HG03095 (cell line): ENCODE measurements around the gene STK4.
"Not testable (repeated sequence)": the region's sequence is repeated elsewhere in the genome, so short reads cannot be mapped to it uniquely, and the experiment has no call there.

Source experiments
- ATAC-seq: cut with Tn5 transposase; IDR thresholded peaks from one replicate; pipeline ENCODE4 v1.9.1; 2021; ENCODE audit warnings: moderate library complexity; ENCODE audit not compliant: unreplicated experiment

Gene STK4

DNA sequence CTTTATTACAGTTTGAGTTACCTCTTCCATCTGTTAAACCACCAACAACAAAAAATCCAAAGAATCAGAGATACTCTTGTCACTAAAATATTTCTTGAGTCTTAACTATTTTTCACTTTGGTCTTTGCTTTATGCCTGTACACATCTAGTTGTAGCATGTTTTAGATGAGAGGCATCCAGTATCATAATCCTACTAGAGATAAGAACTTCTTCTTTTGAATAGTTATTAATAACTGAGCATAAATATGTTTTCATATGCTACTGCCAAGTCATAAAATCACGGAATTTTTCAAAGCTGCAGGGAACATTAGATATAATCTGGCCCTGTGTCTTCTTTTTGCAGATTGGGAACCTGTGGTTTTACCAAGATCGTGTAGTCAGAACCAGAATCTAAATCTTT is 55.3 kb downstream of the STK4 start:
- no peak for ATAC-seq

DNA sequence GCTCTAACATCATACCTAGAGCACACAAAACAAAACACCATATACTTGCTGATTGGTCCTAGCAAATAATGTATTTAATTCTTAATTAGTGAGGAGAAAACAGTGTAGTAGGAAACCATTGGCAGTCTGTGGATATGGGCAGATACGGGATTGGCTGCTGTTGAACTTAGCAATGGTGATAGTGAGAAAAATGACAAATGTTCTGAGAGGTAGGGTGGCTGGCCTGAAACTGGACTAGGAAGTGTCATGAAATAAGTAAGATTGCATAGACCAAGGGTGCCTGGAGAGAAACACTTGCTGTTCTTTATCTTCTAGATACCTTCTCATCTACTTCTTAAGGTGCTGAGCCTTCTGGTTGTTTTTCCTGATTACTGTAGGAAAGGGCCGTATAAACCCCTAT is 56.8 kb downstream of the STK4 start:
- ATAC-seq, result not testable (repeated sequence)

DNA sequence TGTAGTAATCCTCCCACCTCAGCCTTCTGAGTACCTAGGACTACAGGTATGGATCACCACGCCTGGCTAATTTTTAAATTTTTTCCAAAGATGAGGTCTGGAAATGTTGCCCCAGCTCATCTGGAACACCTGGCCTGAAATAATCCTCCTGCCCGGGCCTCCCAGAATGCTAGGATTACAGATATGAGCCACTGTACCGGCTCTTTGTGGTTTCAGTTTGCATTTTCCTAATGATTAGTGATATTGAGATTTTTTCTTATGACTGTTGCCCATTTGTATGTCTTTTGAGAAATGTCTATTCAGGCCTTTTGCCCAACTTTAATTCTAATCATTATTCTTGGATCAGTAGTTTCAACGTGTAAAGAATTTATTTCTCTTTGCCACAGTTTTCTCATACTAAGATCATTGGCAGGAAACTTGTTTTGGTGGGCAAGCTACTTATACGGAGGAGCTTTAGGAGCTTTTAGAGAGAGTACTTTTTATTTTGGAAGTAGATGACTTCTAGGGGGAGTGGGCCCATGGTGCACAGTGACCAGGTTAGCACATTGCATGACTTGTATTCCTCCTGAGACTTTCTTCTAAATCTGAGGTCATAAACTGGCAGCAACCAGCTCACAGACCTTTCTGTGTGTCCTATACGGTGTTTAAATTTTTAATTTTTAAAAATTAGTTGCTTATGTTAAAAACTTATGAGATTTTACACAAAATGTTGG is 62.3 kb downstream of the STK4 start:
- no peak for ATAC-seq

DNA sequence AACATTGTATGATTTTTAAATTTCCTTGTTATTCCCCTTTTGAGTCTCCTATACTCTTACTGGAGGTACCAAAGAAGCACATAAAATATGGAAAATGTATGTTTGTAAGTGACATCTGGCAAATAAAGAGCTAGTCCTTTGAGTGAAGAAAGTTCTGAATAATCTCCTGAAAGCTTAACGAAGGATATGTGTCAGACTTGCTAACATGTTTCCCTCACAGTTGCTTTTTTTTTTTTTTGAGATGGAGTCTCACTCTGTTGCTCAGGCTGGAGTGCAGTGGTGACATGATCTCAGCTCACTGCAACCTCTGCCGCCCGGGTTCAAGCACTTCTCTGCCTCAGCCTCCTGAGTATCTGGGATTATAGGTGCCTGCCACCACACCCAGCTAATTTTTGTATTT is 63.6 kb downstream of the STK4 start:
- ATAC-seq, result no peak

DNA sequence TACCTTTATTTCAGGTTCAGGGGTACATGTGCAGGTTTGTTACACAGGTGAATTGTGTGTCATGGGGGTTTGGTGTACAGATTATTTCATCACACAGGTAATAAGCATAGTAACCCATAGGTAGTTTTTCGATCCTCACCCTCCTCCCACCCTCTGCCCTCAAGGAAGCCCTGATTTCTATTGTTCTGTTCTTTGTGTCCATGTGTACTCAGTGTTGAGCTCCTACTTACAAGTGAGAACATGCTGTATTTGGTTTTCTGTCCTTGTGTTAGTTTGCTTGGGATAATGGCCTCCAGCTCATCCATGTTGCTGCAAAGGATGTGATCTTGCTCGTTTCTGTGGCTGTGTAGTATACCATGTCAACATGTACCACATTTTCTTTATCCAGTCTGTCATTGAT is 66.0 kb downstream of the STK4 start:
- no peak for ATAC-seq

DNA sequence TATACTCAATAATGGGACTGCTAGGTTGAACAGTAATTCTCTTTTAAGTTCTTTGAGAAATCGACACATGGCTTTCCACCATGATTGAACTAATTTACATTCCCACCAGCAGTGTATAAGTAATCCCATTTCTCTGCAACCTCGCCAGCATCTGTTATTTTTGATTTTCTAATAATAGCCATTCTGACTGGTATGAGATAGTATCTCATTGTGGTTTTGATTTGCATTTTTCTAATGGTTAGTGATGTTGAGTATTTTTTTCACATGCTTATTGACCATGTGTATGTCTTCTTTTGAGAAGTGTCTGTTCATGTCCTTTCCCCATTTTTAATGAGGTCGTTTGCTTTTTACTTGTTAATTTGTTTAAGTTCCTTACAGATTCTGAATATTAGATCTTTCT is 66.5 kb downstream of the STK4 start:
- ATAC-seq, result no peak

DNA sequence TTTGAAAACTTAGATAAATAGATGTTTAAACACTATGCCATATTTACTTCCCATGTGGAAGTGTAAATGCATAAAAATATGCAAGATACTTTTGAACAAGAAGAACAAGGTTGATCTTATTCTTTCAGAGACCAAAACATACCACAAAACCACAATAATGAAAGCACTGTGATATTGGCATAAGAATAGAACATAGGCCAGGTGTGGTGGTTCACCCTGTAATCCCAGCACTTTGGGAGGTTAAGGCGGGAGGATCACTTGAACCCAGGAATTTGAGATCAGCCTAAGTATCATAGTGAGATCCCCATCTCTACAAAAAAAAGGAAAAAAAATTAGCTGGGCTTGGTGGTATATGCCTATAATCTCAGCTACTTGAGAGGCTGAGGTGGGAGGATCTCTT is 68.1 kb downstream of the STK4 start:
- ATAC-seq, result no peak

DNA sequence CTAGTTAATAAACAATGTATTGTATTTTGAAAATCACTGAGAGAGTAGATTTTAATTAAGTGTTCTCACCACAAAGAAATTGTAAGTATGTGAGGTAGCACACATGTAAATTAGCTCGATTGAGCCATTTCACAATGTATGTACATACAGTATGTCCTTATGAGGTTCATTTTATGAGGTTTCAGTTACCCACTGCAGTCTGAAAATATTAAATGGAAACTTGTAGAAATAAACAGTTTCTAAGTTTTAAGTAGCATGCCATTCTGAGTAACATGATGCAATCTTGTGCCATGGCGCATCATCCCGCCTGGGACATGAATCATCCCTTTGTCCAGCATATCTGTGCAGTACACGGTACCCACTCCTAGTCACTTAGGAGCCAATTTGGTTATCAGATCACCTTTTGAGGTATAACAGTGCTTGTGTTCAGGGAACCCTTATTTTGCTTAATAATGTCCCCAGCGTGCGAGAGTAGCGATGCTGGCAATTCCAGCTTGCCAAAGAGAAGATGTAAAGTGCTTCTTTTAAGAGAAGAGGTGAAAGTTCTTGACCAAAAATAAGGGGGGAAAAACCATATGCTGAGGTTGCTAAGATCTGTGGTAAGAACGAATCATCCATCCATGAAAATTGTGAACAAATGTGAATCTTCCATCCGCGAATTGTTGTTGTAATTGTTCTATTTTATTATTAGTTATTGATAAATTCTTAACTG is 69.9 kb downstream of the STK4 start:
- ATAC-seq, result no peak

DNA sequence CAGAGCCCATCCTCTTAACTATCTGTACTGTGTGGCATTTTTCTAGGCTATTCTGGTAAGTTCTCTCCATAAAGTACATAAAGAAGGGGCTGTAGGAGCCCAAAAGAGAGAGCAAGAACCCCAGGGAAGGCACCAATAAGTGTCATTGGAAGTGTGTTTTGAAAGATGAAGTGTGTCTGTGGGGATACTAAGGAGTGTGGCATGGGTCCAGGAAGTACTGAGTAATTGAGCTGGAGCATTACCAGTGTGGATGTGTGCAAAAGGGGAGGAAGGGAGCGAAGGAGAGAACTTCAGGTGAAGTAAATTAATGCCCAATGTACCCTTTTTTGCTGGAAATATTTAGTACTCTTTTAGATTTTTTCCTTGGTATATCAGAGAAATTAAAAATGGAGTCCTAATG is 70.7 kb downstream of the STK4 start:
- ATAC-seq, result no peak

DNA sequence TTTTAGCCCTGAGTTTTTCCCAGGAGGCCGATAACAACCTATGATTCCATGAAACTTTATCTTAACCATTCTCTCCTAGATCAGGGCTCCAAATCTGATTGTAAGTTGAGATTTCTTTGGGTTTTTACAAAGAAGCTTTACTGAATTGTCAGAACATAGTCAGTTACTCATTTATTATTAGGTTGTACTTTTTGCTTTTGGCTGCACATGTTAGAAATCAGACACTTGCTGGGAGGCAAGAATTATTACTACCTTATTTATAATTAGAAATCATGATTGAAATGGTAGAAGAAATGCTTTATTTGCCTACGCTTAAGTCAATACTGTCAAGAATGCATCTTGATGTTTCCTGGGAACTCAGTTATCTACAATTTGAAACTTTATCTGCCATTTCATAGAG is 71.3 kb downstream of the STK4 start:
- ATAC-seq, result no peak

DNA sequence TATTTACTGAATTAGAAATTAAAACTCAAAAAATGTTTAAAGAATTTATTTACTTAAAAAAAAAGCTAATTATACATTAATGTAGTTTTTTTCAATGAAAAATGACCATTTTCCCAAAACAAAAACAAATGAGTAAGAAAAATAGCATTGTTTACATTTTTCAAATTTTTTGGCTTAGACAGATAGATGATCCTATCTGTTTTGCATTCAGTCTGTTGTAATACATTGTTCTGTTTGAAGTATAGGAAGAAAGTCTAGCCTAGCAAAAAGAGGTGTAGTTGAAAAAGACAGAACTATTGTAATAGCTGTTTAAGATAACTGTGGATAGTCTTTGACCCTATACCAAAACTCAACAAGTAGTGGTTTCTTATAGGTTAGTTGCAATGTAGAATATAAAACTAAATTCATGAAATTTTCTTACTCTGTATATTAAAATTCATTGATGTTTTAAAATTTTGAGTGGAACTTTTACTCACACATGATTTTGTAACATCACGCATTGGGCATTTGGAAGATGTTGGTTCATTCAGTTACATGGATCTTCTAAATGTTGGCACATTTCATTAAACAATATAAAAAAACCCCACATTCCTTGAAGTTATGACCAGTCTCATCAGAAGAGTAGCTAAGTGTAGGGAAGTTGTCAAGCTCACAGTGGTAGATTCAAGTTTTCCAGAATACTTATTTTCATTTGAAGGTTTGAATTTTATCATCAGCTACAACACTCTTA is 72.6 kb downstream of the STK4 start:
- ATAC-seq, result no peak

DNA sequence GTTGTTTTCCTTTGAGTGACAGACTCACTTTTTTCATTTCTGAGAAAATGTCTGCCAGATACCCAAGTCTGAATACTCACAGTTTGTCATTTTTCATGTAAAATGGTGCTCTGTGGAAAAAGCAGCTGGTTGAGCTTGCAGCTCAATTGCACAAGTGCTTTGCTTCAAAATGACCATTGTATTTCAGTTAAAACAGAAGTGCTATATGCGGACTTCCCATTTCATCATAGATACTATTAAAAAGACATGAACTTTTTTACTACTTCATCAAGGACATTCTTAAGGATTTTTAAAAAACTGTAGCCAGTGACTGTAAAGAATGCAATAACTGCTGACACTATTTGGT is 73.1 kb downstream of the STK4 start:
- no peak for ATAC-seq

DNA sequence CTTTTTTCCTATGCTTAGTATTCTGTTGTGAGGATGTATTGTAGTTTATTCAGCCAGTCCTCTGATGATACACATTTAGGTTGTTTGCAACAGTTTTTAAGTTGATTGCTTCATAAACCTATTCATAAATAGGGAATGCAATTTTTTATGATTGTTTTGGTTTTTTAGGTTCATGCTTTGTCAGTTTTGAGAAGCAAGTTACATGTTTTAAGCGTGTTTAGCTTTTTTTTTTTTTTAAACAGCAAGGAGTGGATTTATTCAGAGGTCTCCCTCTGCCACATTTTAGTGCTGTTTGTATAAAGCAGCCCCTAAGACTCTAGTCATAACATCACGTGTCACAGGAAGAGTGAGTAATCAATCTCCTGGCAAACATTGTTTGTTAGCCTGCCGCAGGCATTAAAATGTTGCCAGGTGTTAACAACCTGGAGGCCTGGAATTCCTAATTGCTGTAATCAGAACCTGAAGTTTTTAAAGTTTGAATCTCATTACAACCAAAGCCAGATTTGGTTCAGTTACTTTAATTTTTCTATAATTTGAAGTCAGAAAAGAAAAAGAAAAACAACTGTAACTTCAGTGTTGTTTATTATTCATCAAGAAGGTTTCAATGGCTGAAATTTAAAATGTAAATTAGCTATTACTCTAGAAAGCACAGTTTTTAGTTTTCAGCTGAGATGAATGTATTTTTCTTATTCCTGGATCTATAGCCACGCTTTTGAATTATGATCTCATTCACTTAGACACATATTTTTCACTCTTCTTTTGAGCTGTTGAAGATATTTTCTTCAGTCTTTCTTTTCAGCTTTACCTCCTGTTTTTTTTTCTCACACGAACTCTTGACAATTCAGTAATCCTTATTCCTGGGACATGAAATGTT is 75.4 kb downstream of the STK4 start:
- no peak for ATAC-seq

DNA sequence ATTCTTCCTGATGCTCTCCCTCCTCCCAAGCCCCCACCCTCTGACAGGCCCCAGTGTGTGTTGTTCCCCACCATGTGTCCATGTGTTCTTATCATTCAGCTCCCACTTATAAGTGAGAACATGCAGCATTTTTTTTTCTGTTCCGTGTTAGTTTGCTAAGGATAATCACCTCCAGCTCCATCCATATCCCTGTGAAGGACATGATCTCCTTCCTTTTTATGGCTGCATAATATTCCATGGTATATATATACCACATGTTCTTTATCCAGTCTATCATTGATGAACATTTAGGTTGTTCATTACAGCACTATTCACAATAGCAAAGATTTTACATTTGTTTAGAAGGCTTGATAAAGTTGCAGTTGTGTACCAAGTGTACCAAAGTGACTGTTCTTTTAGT is 76.7 kb downstream of the STK4 start:
- no peak for ATAC-seq

DNA sequence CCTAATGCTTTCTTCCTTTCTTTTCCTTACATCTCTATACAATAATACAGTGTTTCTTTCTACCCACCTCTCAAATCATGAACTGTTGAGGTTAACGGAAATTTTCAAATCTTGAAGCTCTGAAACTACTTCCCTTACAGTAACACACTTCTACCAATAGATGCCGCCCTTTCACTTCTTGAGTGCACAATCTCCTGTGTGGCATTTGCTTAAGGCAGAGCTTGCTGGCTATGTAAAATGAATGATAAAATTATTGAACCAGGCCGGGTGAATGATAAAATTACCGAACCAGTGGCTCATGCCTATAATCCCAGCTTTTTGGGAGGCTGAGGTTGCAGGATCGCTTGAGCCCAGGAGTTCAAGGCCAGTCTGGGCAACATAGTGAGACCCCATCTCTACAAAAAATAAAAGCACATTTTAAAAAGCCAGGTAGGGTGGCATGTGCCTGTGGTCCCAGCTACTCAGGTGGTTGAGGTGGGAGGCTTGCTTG is 77.8 kb downstream of the STK4 start:
- ATAC-seq, result no peak

DNA sequence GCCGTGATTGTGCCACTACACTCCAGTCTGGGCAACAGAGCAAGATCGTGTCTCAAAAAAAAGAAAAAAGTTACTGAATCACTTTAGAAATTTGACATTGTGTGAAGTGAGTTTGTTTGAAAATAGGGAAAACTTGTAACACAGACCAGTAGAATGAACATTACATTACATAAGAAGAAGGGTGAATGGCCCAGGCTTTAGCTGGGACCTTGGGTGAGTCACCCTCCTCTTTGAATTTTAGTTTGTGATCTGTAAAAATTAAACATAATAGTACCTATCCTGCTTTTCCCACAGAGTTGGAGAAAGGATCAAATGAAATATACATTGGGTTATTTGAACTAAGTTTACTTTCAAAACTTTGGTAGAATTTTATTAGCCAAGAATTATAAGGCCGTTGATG is 78.3 kb downstream of the STK4 start:
- no peak for ATAC-seq

DNA sequence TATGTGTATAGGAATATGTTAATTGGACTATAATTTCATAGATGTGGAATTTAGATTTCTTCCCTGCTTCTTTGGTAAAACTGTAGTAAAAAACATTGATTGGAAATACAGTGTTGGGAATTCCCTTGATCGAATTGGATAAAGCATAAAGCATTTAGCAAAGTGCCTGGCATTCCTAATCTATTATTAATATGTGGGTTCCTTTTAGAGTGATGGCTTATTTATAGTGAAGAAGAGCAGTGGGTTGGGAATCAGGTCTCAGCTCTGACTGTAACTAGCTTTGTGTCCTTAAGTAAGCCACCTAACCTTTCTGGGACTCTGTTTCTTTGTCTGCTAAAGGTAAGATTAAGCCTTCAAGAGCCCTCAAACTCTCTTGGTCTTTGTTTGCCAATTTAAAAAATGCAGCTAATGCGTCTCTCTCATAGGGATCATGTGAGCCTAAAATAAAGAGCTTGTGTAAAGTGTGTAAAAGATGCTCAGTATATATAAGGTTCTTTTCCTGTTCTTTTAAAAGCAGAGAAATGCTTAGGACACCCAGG is 81.3 kb downstream of the STK4 start:
- no peak for ATAC-seq

DNA sequence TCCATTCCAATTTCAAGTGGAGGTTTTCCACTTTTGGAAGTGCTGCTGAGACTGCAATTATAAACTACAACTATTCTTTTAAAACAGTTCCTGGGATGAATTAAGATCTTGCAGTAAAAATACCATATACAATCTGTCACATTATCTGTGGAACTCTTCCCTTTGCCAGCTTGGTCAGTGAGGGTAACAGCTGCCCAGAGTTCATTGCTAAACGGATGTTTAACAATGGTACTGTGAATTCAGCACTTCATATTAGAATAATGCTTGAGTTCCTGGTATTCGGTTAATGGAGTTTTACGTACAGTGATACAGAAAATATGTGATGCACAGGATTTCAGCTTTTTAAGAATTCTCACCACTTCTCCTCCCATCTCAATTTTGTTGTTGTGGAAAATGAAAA is 83.1 kb downstream of the STK4 start:
- ATAC-seq, result no peak

DNA sequence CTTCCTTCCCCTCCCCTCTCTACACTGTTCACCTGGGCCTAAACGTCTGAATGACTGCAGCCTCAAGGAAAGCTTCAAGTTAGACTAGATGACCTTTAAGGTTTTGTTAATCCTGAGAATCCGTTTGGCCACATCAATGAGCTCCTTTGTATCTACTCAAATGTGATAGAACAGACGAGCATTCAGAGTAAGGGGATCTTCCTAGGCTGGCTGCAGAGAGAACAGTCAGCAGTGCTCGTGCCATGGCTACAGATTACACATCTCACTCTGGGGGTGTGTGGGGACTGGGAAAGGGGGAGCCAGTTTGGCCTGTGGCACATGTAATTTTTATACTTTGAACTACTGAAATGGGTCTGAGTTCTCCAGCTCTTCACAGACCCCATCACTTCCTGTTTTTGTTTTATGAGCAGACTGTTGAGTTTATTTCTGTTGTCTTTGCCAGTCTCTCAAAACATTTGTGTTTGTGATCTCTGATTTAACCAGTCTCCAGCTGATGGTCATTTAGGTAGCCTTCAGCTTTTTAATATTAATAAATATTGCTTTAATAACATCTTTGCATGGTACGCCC is 83.7 kb downstream of the STK4 start:
- no peak for ATAC-seq

DNA sequence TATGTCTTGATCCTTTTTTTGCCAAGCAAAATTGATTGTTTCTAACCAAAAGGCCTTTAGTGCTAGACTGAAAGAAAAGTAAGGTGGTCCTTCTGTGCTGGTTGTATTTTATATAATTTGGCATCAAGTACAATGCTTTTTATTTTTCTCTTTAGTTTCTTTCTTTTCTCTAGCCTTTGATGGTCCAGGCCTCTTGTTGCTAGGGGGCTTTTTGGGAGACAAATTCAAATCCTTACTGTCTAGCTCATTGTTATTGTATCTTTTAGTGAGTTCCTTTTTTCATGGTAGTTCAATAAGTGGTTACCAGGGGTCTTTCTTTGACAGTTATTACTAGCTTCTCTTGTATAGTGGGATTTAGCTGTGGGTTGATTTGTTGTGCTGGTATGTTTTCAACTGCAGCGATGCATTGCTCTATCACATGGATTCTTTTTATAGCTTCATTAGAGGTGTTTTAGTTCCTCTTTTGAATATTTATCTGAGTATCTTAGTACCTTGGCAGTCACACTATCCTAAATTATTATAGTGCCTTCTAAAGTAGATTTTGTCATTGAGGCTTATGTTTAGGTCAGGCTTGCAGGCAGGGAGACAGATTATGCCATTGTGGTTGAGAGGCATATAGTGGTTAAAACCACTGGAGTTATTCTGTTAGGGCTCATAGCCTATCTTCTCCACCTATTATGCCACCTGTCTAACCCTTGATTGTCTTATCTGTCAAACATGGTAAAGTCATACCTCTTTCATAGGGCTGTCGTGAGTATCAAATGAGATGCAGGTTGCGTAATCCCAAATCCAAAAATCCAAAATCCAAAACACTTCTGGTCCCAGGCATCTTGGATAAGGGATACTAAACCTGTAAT is 85.1 kb downstream of the STK4 start:
- ATAC-seq, result no peak
